Prostate gland (tissue), 2 donors: Measurements from ENCODE around the gene SET. TPM values are rescaled to one million over a fixed set of nuclear protein-coding genes. Genes with fewer than 3 reads are reported as not detected.
A peak's percentile ranks its signal among the peaks of the same experiment; 100 is the strongest.

Experiments used
- DNase-seq: peaks from one replicate; pipeline ENCODE4 v3.0.0-alpha.2; 2019; ENCODE audit warnings: low spot score
- H3K27ac ChIP-seq, 2 donors: fragments of 200-600 bp; sonication (generic); 2 replicates each; pipeline ENCODE4 v1.5.1; 2017 to 2019
- H3K27me3 ChIP-seq: fragments of 200-600 bp; sonication (generic); replicated peaks from 2 replicates; pipeline ENCODE4 v1.5.1; 2019; ENCODE audit not compliant: insufficient read depth
- H3K36me3 ChIP-seq, 2 donors: fragments of 200-600 bp; sonication (generic); 1 replicate in 1 of 2; 2 replicates in 1 of 2; pipeline versions ENCODE4 v1.5.1 to v1.8.1; 2017 to 2019
- H3K4me1 ChIP-seq: fragments of 200-600 bp; sonication (generic); replicated peaks from 2 replicates; pipeline ENCODE4 v1.5.1; 2019
- H3K4me3 ChIP-seq, 2 donors: fragments of 200-600 bp; sonication (generic); 2 replicates each; pipeline ENCODE4 v1.5.1; 2017 to 2019
- H3K9me3 ChIP-seq: fragments of 200-600 bp; sonication (generic); 2 replicates; pipeline ENCODE4 v1.5.1; 2017
- POLR2A ChIP-seq: fragments of 450-650 bp; IDR thresholded peaks from one replicate; pipeline ENCODE4 v1.6.1; 2016; ENCODE audit warnings: antibody characterized with exemption, mild to moderate bottlenecking
- POLR2AphosphoS5 ChIP-seq: sonication (generic); formaldehyde crosslinking; IDR thresholded peaks from one replicate; pipeline ENCODE4 v1.6.1; 2017; ENCODE audit warnings: antibody characterized with exemption
- WGBS: methylation state at CpG from one replicate; pipeline ENCODE4 v1.1.5; 2018; 5-methylcytosine and 5-hydroxymethylcytosine counted together
- intact Hi-C: fragments of 100-400 bp; cut with DNase I; formaldehyde crosslinking; loops from one replicate; pipeline ENCODE4 v1.14.2; 2022
- total RNA-seq, 2 donors: library from RNA; depleted of rRNA; stranded (reverse); fragments of >200 nt; gene quantifications; one replicate each; pipeline ENCODE4 v1.1.0, GENCODE V29; 2016
- TF ChIP-seq, protein P1 (sequence below), 4 experiments: fragments of 200-600 bp in 2 of 4; fragments of 450-650 bp in 2 of 4; sonication (generic) in 2 of 4; IDR thresholded peaks; 1 replicate in 3 of 4; 2 replicates in 1 of 4; pipeline ENCODE4 v1.5.1; 2016 to 2019; ENCODE audit warnings: antibody characterized with exemption in 4 of 4, mild to moderate bottlenecking in 2 of 4, moderate library complexity in 2 of 4

SET gene
- total RNA-seq, 2 donors from 2014 or later = 138 to 150 TPM

DNA sequence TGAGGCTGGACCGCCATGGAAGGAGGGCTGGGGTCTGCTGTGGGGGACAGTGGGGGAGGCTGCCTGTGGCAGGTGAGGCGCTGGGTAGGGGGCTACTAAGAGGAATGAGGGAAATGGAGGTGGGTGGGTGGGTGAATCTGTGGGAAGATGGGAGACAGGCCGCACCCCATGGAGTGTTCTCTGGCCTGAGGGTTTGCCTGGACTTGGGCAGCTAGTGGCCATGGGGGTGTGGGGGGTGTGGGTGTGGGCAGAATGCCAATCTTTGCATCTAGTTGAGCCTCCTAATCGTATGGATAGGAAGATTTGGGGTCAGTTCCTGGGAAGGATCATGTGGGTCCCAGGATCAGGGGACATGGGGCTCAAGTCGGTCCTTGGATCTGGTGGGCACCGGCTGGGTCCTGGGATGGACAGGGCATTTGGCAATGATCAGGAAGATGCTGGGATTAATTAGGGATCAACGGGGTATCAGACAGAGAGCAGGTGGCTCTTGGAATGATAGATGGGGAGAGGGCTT is 34.4 kb downstream of the SET start:
- H3K36me3 ChIP-seq = no peaks in the 10 kb centered on the region
- intact Hi-C loops = no loop called here
- no peaks in the 10 kb centered on the region for H3K27me3 ChIP-seq
- no peak for TF ChIP-seq POLR2AphosphoS5
- TF ChIP-seq POLR2A = no peak
- TF ChIP-seq, protein P1, sequence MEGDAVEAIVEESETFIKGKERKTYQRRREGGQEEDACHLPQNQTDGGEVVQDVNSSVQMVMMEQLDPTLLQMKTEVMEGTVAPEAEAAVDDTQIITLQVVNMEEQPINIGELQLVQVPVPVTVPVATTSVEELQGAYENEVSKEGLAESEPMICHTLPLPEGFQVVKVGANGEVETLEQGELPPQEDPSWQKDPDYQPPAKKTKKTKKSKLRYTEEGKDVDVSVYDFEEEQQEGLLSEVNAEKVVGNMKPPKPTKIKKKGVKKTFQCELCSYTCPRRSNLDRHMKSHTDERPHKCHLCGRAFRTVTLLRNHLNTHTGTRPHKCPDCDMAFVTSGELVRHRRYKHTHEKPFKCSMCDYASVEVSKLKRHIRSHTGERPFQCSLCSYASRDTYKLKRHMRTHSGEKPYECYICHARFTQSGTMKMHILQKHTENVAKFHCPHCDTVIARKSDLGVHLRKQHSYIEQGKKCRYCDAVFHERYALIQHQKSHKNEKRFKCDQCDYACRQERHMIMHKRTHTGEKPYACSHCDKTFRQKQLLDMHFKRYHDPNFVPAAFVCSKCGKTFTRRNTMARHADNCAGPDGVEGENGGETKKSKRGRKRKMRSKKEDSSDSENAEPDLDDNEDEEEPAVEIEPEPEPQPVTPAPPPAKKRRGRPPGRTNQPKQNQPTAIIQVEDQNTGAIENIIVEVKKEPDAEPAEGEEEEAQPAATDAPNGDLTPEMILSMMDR (IDR thresholded peaks at IDR 0.05) = no peak
- H3K9me3 ChIP-seq = no peaks in the 10 kb centered on the region
- H3K4me3 ChIP-seq = peak overlapping the region; percentile 56
- H3K4me1 ChIP-seq = no peaks in the 10 kb centered on the region
- WGBS = 37% methylated on average over 7 of the region's 7 CpGs
- DNase-seq = no peak
- peak overlapping the region; percentile 76 to 81 for H3K27ac ChIP-seq

DNA sequence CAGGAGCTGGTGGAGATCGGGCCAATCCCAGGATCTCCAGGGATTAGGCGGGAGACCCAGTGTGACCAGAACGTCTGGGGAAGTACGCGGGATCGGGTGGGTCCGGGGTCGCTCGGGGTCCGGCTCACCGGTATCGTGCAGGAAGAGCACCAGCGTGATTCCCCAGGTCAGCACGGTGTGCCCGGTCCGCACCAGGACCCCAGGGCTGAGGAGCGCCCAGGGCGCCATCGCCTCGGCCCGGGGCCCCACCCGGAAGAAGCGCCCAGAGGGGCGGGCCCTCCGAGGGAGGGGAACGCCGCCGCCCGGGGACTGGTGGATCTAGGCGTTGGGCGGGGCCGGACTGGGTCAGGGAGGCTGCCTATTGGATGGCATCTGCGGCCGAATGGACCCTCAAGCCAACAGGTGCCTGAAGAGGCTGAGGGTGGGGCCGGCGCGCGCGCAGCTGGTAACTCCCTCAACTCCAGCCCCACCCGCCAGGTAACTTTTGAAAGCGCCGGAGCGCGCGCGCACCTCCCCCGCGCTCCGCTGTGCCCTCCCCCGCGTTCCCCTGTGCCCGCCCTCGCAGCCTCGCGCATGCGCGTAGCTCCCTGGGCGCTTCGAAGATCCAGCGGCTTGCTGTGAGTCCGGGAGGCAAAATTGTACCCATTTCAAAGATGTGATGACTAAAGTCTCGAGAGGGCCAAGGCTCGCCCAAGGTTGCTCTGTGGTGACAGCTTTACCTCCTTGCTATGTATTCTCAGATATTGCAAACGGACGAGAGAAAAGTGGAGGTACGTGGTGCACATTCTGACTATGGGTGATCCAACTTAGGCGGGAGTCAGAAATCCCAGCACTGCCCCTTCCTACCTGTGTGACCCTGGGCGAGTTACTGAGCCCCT is 35.1 kb downstream of the SET start, which contains the start of gene ZDHHC12:
TSS of gene ZDHHC12 (minus strand) at position 262 of the 878 bp plus-strand sequence. CDS start at position 228, 34 bp downstream.
- no peaks in the 10 kb centered on the region for H3K27me3 ChIP-seq
- TF ChIP-seq POLR2A = peak; percentile 68
- TF ChIP-seq, protein P1 (IDR thresholded peaks at IDR 0.05) = no peak
- peak; percentile 89 for TF ChIP-seq POLR2AphosphoS5
- peak within 1 kb of the TSS; percentile 56 for H3K4me3 ChIP-seq
- no peaks in the 10 kb centered on the region for H3K9me3 ChIP-seq
- intact Hi-C loops = no loop called here
- no peaks in the 10 kb centered on the region for H3K4me1 ChIP-seq
- 3% methylated on average over 45 of the region's 68 CpGs for WGBS
- no peaks in the 10 kb centered on the region for H3K36me3 ChIP-seq
- DNase-seq = peak; percentile 100
- peak within 1 kb of the TSS; percentile 76 to 81 for H3K27ac ChIP-seq

DNA sequence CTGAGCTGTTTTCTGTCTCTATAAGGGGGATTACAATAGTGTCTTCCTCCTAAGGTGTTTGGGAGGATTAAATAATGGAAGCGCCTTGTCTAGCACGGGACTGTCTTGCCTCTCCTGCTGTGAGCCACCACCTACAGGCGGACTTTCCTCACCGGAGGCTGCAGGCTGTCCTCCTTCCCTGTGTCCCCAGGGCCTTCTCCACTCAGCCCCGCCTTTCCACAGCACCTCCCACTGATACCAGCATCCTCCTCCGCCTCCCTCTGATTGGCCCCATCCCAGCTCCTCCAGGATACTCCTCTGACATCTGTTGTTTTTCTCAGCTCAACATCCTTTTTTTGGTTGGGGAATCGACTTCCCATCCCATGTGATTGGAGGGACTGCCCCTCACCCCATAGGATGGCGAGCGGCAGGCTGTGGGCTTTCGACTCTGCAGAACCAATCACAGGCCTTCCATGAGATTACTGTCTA is 35.8 kb downstream of the SET start:
- TF ChIP-seq POLR2AphosphoS5 (peak; percentile 61), POLR2A (peak; percentile 6)
- TF ChIP-seq, protein P1 (IDR thresholded peaks at IDR 0.05) = no peak
- peak overlapping the region; percentile 76 to 81 for H3K27ac ChIP-seq
- H3K36me3 ChIP-seq = no peaks in the 10 kb centered on the region
- H3K4me3 ChIP-seq = peak overlapping the region; percentile 56
- H3K27me3 ChIP-seq = no peaks in the 10 kb centered on the region
- intact Hi-C loops = no loop called here
- H3K4me1 ChIP-seq = no peaks in the 10 kb centered on the region
- DNase-seq = peak; percentile 75
- WGBS = 18% methylated on average over 10 of the region's 10 CpGs
- no peaks in the 10 kb centered on the region for H3K9me3 ChIP-seq

DNA sequence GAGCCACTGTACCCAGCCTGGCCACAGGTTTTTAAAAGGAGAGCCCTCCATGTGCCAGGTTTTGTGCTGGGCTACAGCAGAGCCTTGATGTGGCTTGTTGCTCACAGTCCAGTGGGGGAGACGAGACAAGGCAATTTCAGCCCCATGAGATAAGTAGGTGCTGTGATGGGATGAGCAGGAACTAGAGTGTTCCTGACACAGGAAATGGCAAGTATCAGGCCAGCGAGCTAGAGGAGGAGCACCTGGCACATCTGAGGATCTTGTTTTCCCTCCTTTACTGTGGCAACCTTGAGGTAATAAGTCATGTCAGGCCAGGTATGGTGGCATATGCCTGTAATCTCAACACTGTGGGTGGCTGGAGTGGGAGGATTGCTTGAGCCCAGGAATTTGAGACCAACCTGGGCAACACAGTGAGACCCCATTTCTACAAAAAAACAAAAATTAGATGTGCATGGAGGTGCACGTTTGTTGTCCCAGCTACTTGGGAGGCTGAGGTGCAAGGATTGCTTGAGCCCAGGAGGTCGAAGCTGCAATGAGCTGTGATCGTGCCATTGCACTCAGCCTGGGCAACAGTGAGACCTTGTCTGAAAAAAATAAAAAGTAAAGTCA is 38.7 kb downstream of the SET start:
- Histone ChIP-seq H3K4me1 (no peaks in the 10 kb centered on the region), H3K27ac (no peak overlapping the region), H3K9me3 (no peaks in the 10 kb centered on the region), H3K4me3 (no peak overlapping the region), H3K27me3 (no peaks in the 10 kb centered on the region), H3K36me3 (no peaks in the 10 kb centered on the region)
- TF ChIP-seq POLR2AphosphoS5 (no peak), POLR2A (no peak)
- TF ChIP-seq, protein P1 (IDR thresholded peaks at IDR 0.05) = no peak
- intact Hi-C loops = no loop called here
- DNase-seq = no peak
- 86% methylated on average over 5 of the region's 5 CpGs for WGBS
